ENCODE data around the gene AHCYL1. TPM values are rescaled to one million over a fixed set of nuclear protein-coding genes. Genes with fewer than 3 reads are reported as not detected.

AHCYL1 gene
- total and polyA plus RNA-seq, 2 of the 8 experiments (the other 6 are each of a cell fraction or from before 2014, with no cell fraction given) = 64.5 to 95.9 TPM

DNA sequence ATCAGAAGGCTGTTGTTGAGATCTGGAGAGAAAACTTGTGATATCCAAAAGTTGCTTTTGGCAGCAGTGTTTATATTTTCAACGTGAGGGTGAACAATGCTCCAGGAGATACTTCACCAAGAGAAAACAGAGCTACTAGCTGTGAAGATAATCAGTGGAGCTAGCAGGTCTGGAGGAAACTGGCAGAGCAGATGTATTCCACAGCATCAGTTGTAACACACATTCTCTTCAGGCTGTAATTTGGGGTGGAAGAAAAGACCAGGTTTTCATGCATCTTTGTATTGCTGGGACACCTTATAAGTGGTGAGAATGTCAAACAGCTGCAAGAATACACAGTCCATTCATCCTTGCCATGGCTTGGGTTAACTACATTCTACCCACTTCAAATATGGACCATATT is 22.0 kb downstream of the AHCYL1 start:
- Histone ChIP-seq H2AFZ (ENCODE audit: low read length) (no peak overlapping the region), H3K4me1 (replicated peaks in 1 of 4; ENCODE audit: control insufficient read depth in 3 of 4, insufficient read depth in 4 of 4, low read length in 3 of 4) (peaks cover 9 to 25% (median 19%) of the 10 kb centered on the region in 4 experiments; a peak in 6 of 7 replicates), H3K23ac (ENCODE audit: insufficient read length) (no peak overlapping the region), H2BK120ac (replicated peaks; ENCODE audit: low read depth, low read length) (no peak overlapping the region), H4K8ac (ENCODE audit: extremely low read depth, insufficient read depth, low read length) (no peak overlapping the region), H2AK5ac (ENCODE audit: low read depth, low read length) (no peak overlapping the region), H3K36me3 (ENCODE audit: control insufficient read depth in 2 of 4, insufficient read depth in 4 of 4, low read length in 3 of 4) (peaks cover 9 to 24% (median 15%) of the 10 kb centered on the region in 4 experiments), H3K27me3 (replicated peaks in 1 of 4; ENCODE audit: control insufficient read depth in 3 of 4, extremely low read depth in 1 of 4, insufficient read depth in 3 of 4, low read length in 3 of 4) (no peaks in the 10 kb centered on the region), H3K9me3 (ENCODE audit: insufficient read depth in 2 of 2, low read depth in 1 of 2, low read length in 1 of 2) (no peaks in the 10 kb centered on the region), H2BK5ac (ENCODE audit: low read depth, low read length) (no peak overlapping the region), H3K23me2 (ENCODE audit: low read depth, low read length) (no peaks in the 10 kb centered on the region), H3K56ac (replicated peaks; ENCODE audit: insufficient read length, low read depth, low read length) (no peak overlapping the region), H4K20me1 (replicated peaks in 1 of 2; ENCODE audit: control insufficient read depth in 1 of 2, insufficient read depth in 2 of 2, low read length in 2 of 2) (peaks cover 0 to 3% of the 10 kb centered on the region in 2 experiments), H3K4ac (replicated peaks; ENCODE audit: insufficient read length, low read depth, low read length) (no peak overlapping the region), H2BK20ac (ENCODE audit: low read length) (no peak overlapping the region), H4K91ac (replicated peaks; ENCODE audit: insufficient read length, low read length) (no peak overlapping the region), H3K27ac (ENCODE audit: low read depth, low read length) (no peak overlapping the region), H2BK12ac (ENCODE audit: low read depth, low read length) (no peak overlapping the region), H3K4me3 (ENCODE audit: extremely low read depth in 1 of 4, insufficient read depth in 2 of 4, low read depth in 3 of 4, low read length in 4 of 4) (no peak overlapping the region), H3K9ac (replicated peaks in 1 of 4; ENCODE audit: extremely low read depth in 1 of 4, low read depth in 3 of 4, low read length in 3 of 4) (no peak overlapping the region; a peak in 1 of 7 replicates), H3K79me2 (ENCODE audit: control insufficient read depth in 1 of 2, insufficient read depth in 2 of 2, low read length in 2 of 2) (peaks cover 0 to 37% of the 10 kb centered on the region in 2 experiments; a peak in 2 of 4 replicates), H3K18ac (ENCODE audit: extremely low read depth, low read length) (no peak overlapping the region), H2BK15ac (ENCODE audit: low read length) (no peak overlapping the region), H3K4me2 (ENCODE audit: insufficient read depth in 1 of 2, low read depth in 2 of 2, low read length in 2 of 2) (peak overlapping the region in 1 of 2 experiments; percentile 43; a peak in 1 of 4 replicates), H4K5ac (ENCODE audit: insufficient read length, low read depth, low read length) (no peak overlapping the region), H3K14ac (ENCODE audit: insufficient read length) (no peak overlapping the region), H3K79me1 (ENCODE audit: low read depth, low read length) (no peaks in the 10 kb centered on the region; the same call in 1 of the 2 replicates)
- FAIRE-seq (no peak), DNase-seq (ENCODE audit: low read depth in 1 of 2, low spot score in 2 of 2) (no peak)
- POLR2A ChIA-PET (ENCODE audit: partially characterized antibody) = interaction anchor here (0.9 to 2.1 kb wide), 4 partner anchors 13 to 22 kb away, joined by 3 to 12 read pairs (median 4); partner anchors contain the start of gene AHCYL1
- TF ChIP-seq SP1 (IDR thresholded peaks at IDR 0.05; ENCODE audit: low read depth, low read length) = no peak
- no peak for TF ChIP-seq FOSL1 (IDR thresholded peaks at IDR 0.05; ENCODE audit: insufficient read depth, low read depth, low read length)
- no peak for TF ChIP-seq GTF2F1 (IDR thresholded peaks at IDR 0.05; ENCODE audit: borderline replicate concordance, low read depth, low read length)
- TF ChIP-seq EP300 (IDR thresholded peaks at IDR 0.05; ENCODE audit: borderline replicate concordance in 1 of 2, low read depth in 2 of 2, low read length in 2 of 2) = no peak
- no peak for TF ChIP-seq NANOG (IDR thresholded peaks at IDR 0.05; ENCODE audit: insufficient read depth, low read depth, low read length, poor library complexity, severe bottlenecking)
- no peak for TF ChIP-seq CBX8 (IDR thresholded peaks at IDR 0.05; ENCODE audit: borderline replicate concordance, low read depth, low read length)
- TF ChIP-seq MAFK (IDR thresholded peaks at IDR 0.05; ENCODE audit: low read depth, low read length) = no peak
- no peak for TF ChIP-seq RNF2 (IDR thresholded peaks at IDR 0.05; ENCODE audit: borderline replicate concordance, low read depth, low read length, missing control alignments, poor library complexity, severe bottlenecking)
- WGBS, 2 experiments (ENCODE audit: extremely low coverage in 1 of 2, insufficient coverage in 1 of 2, insufficient read length in 1 of 2, insufficient replicate concordance in 2 of 2, low coverage in 1 of 2, low lambda C conversion rate in 2 of 2, missing lambda C conversion rate in 1 of 2) = 73% methylated on average over 1 of the region's 1 CpG; no CpG with 5 or more reads in 1 of the 2 experiments
- CTCF ChIA-PET (ENCODE audit: partially characterized antibody) = interaction anchor here (0.5 to 3.4 kb wide), 11 partner anchors 14 to 233 kb away, joined by 3 to 23 read pairs (median 5); partner anchors contain the start of gene AHCYL1

Measured in H1 (cell line).